Panc1 (cell line): ENCODE data around the gene DNM3.

Experiments used
- CTCF ChIP-seq: fragments of 450-650 bp; IDR thresholded peaks from 2 replicates; pipeline ENCODE4 v1.5.1; 2017; ENCODE audit warnings: mild to moderate bottlenecking
- POLR2AphosphoS5 ChIP-seq: IDR thresholded peaks from 2 replicates; pipeline ENCODE4 v1.6.1; 2012; ENCODE audit warnings: mild to moderate bottlenecking, low read depth, low read length, moderate library complexity

- TF ChIP-seq POLR2AphosphoS5 (no peak), CTCF (no peak)
These were observed 147.1 kb downstream of the DNM3 start for GRCh38 chr1:171988243-171988885.
